Measurements from ENCODE around the gene RAB33B.
"Not testable (repeated sequence)": the region's sequence is repeated elsewhere in the genome, so short reads cannot be mapped to it uniquely, and the experiment has no call there.

The RAB33B gene

GRCh38 chr4:139454111-139455045, at the start of gene RAB33B:
Gene RAB33B, plus strand, starts transcription at chr4:139454121. Its CDS starts 75 bp downstream, at chr4:139454196.
- DNase-seq, result peak; percentile 88

GRCh38 chr4:139410312-139410711, 43.6 kb upstream of the RAB33B start:
- no peak for DNase-seq

GRCh38 chr4:139414671-139415210, 39.2 kb upstream of the RAB33B start:
- not testable (repeated sequence) for DNase-seq

- DNase-seq, result peak; percentile 44
Observed at GRCh38 chr4:139416073-139416673, 37.7 kb upstream of the RAB33B start.

GRCh38 chr4:139419388-139419914, 34.5 kb upstream of the RAB33B start:
- DNase-seq, result peak; percentile 88

- DNase-seq, result no peak
Observed at GRCh38 chr4:139420652-139421051, 33.3 kb upstream of the RAB33B start.

GRCh38 chr4:139436122-139436521, 17.8 kb upstream of the RAB33B start:
- no peak for DNase-seq

GRCh38 chr4:139438141-139438540, 15.8 kb upstream of the RAB33B start:
- no peak for DNase-seq

- peak; percentile 32 for DNase-seq
Observed at GRCh38 chr4:139441029-139441428, 12.9 kb upstream of the RAB33B start.

- no peak for DNase-seq
Observed at GRCh38 chr4:139443661-139444060, 10.3 kb upstream of the RAB33B start.

GRCh38 chr4:139444881-139445280, 9.0 kb upstream of the RAB33B start:
- not testable (repeated sequence) for DNase-seq

- not testable (repeated sequence) for DNase-seq
Observed at GRCh38 chr4:139447078-139447477, 6.8 kb upstream of the RAB33B start.

GRCh38 chr4:139450586-139450985, 3.3 kb upstream of the RAB33B start:
- DNase-seq, result no peak

GRCh38 chr4:139451997-139452396, 1.9 kb upstream of the RAB33B start:
- no peak for DNase-seq

- DNase-seq, result no peak
Observed at GRCh38 chr4:139453041-139453370, 915 bp upstream of the RAB33B start.

- DNase-seq, result peak; percentile 98
Observed at GRCh38 chr4:139453371-139454110, 380 bp upstream of the RAB33B start.

- DNase-seq, result no peak
Observed at GRCh38 chr4:139455126-139455538, 1.2 kb downstream of the RAB33B start.

GRCh38 chr4:139457318-139457717, 3.4 kb downstream of the RAB33B start:
- no peak for DNase-seq

- DNase-seq, result no peak
Observed at GRCh38 chr4:139458543-139458942, 4.6 kb downstream of the RAB33B start.

- peak; percentile 20 for DNase-seq
Observed at GRCh38 chr4:139458999-139459398, 5.1 kb downstream of the RAB33B start.

- DNase-seq, result no peak
Observed at GRCh38 chr4:139460565-139460964, 6.6 kb downstream of the RAB33B start.

- no peak for DNase-seq
Observed at GRCh38 chr4:139461022-139461628, 7.2 kb downstream of the RAB33B start.
